B cell (primary cell): ENCODE data around the gene PGAP6. TPM values are rescaled to one million over a fixed set of nuclear protein-coding genes. Genes with fewer than 3 reads are reported as not detected.

Source experiments
- ATAC-seq: fragments of 200-7000 bp; cut with Tn5 transposase; one replicate; pipeline ENCODE4 v1.10.0; 2021; ENCODE audit warnings: low read depth, mild to moderate bottlenecking, moderate number of reproducible peaks, moderate library complexity
- CTCF ChIA-PET: fragments of 350-600 bp; sonication (Branson Sonifier 250); formaldehyde crosslinking; loops from one replicate; lab custom pipeline; 2021; ENCODE audit warnings: antibody characterized with exemption, inconsistent platforms; lab: Charles Lee
- POLR2A ChIA-PET: fragments of 350-600 bp; sonication (Branson Sonifier 250); formaldehyde crosslinking; loops from one replicate; lab custom pipeline; 2021; ENCODE audit warnings: antibody characterized with exemption; lab: Charles Lee
- DNase-seq: peaks from one replicate; pipeline ENCODE4 v3.0.0; 2013
- H2AFZ ChIP-seq: 2 replicates; pipeline ENCODE4 v1.6.1; 2012; ENCODE audit warnings: mild to moderate bottlenecking, low read depth, low read length; ENCODE audit not compliant: insufficient read depth, poor library complexity, severe bottlenecking
- H3K27ac ChIP-seq, 2 donors: 1 replicate in 1 of 2; 2 replicates in 1 of 2; pipeline ENCODE4 v1.5.1; 2012 to 2013; ENCODE audit warnings: low read length in 2 of 2, mild to moderate bottlenecking in 2 of 2, moderate library complexity in 1 of 2
- H3K27me3 ChIP-seq, 4 experiments: fragments of 200-600 bp in 1 of 4; sonication (generic) in 1 of 4; replicated peaks in 1 of 4; 1 replicate in 2 of 4; 2 replicates in 2 of 4; pipeline versions ENCODE4 v1.6.1 to v1.7.0; 2013 to 2016; ENCODE audit warnings: low read length in 3 of 4, mild to moderate bottlenecking in 2 of 4, mixed read lengths in 1 of 4, moderate library complexity in 1 of 4; ENCODE audit not compliant: insufficient read depth in 4 of 4, control insufficient read depth in 3 of 4; ENCODE audit errors: control extremely low read depth in 1 of 4
- H3K36me3 ChIP-seq, 2 experiments: replicated peaks in 1 of 2; 1 replicate in 1 of 2; 2 replicates in 1 of 2; pipeline versions ENCODE4 v1.6.1 to v1.7.1; 2013; ENCODE audit warnings: low read length in 1 of 2; ENCODE audit not compliant: insufficient read depth in 2 of 2, control insufficient read depth in 1 of 2; ENCODE audit errors: control extremely low read depth in 1 of 2, extremely low read depth in 1 of 2
- H3K4me1 ChIP-seq, 2 donors: fragments of 200-600 bp in 1 of 2; sonication (generic) in 1 of 2; 1 replicate in 1 of 2; 2 replicates in 1 of 2; pipeline versions ENCODE4 v1.5.1 to v1.6.1; 2013 to 2017; ENCODE audit warnings: low read length in 2 of 2; ENCODE audit not compliant: control insufficient read depth in 2 of 2, insufficient read depth in 2 of 2
- H3K4me2 ChIP-seq: replicated peaks from 2 replicates; pipeline ENCODE3; 2012; ENCODE audit warnings: mild to moderate bottlenecking, low read depth, low read length; ENCODE audit not compliant: poor library complexity, severe bottlenecking
- H3K4me3 ChIP-seq, 5 experiments: fragments of 200-600 bp in 1 of 5; sonication (generic) in 1 of 5; 1 replicate in 3 of 5; 2 replicates in 2 of 5; pipeline versions ENCODE4 v1.5.1 to v1.7.0; 2011 to 2016; ENCODE audit warnings: low read length in 4 of 5, mild to moderate bottlenecking in 4 of 5, low read depth in 2 of 5, control low read depth in 1 of 5, moderate library complexity in 1 of 5; ENCODE audit not compliant: insufficient read depth in 1 of 5; ENCODE audit errors: control extremely low read depth in 1 of 5, extremely low read depth in 1 of 5
- H3K79me2 ChIP-seq: fragments of 200-600 bp; sonication (generic); one replicate; pipeline ENCODE4 v1.6.0; 2016; ENCODE audit warnings: low read length; ENCODE audit not compliant: control insufficient read depth, insufficient read depth
- H3K9ac ChIP-seq: fragments of 200-600 bp; sonication (generic); 2 replicates; pipeline ENCODE4 v1.6.1; 2017; ENCODE audit warnings: mild to moderate bottlenecking, low read length, moderate library complexity
- H3K9me3 ChIP-seq, 3 donors: one replicate each; pipeline versions ENCODE4 v1.6.1 to v1.7.1; 2013; ENCODE audit warnings: low read length in 2 of 3; ENCODE audit not compliant: control insufficient read depth in 2 of 3, insufficient read depth in 1 of 3; ENCODE audit errors: control extremely low read depth in 1 of 3
- H4K20me1 ChIP-seq: 2 replicates; pipeline ENCODE4 v1.6.0; 2012; ENCODE audit warnings: mild to moderate bottlenecking, low read length; ENCODE audit not compliant: insufficient read depth, control insufficient read depth, poor library complexity, severe bottlenecking
- H3K27ac Mint-ChIP-seq: one replicate; pipeline ENCODE4 v1.8.0; 2021; ENCODE audit warnings: mixed read lengths
- H3K27me3 Mint-ChIP-seq: one replicate; pipeline ENCODE4 v1.8.0; 2021; ENCODE audit warnings: mixed read lengths
- H3K4me1 Mint-ChIP-seq: one replicate; pipeline ENCODE4 v1.8.0; 2021; ENCODE audit warnings: mixed read lengths
- H3K4me3 Mint-ChIP-seq: one replicate; pipeline ENCODE4 v1.8.0; 2021; ENCODE audit warnings: mixed read lengths
- H3K9me3 Mint-ChIP-seq: one replicate; pipeline ENCODE4 v1.8.0; 2022; ENCODE audit warnings: mixed read lengths; ENCODE audit not compliant: insufficient read depth
- EZH2 ChIP-seq: IDR thresholded peaks from 2 replicates; pipeline ENCODE4 v1.6.1; 2012; ENCODE audit warnings: borderline replicate concordance, low read depth, mild to moderate bottlenecking, moderate library complexity, low read length; ENCODE audit not compliant: insufficient read depth, poor library complexity, severe bottlenecking
- WGBS: methylation state at CpG from one replicate; pipeline ENCODE4 v1.1.5; 2013; ENCODE audit warnings: missing lambda C conversion rate; ENCODE audit not compliant: insufficient coverage; 5-methylcytosine and 5-hydroxymethylcytosine counted together
- intact Hi-C: fragments of 100-400 bp; cut with micrococcal nuclease; formaldehyde crosslinking; loops from one replicate; pipeline ENCODE4 v1.10.0; 2022
- polyA plus RNA-seq: library from polyadenylated mRNA; depleted of rRNA; stranded (reverse); fragments of >200 nt; gene quantifications from 2 replicates; pipeline ENCODE4 v1.2.3, GENCODE V29; 2012
- total RNA-seq, 2 donors: library from RNA; stranded (reverse); fragments of 120-200 nt in 1 of 2; gene quantifications; 1 replicate in 1 of 2; 2 replicates in 1 of 2; pipeline versions ENCODE4 v1.2.3 to v1.2.4, GENCODE V29; 2013 to 2022
- TF ChIP-seq, protein P1 (sequence below): fragments of 200-600 bp; IDR thresholded peaks from one replicate; pipeline ENCODE4 v1.8.0; 2022; ENCODE audit warnings: antibody characterized with exemption, mild to moderate bottlenecking

Gene PGAP6
- total and polyA plus RNA-seq, 2 donors (not counting 1 experiment from before 2014, with no cell fraction given) = 47.4 to 158 TPM

DNA sequence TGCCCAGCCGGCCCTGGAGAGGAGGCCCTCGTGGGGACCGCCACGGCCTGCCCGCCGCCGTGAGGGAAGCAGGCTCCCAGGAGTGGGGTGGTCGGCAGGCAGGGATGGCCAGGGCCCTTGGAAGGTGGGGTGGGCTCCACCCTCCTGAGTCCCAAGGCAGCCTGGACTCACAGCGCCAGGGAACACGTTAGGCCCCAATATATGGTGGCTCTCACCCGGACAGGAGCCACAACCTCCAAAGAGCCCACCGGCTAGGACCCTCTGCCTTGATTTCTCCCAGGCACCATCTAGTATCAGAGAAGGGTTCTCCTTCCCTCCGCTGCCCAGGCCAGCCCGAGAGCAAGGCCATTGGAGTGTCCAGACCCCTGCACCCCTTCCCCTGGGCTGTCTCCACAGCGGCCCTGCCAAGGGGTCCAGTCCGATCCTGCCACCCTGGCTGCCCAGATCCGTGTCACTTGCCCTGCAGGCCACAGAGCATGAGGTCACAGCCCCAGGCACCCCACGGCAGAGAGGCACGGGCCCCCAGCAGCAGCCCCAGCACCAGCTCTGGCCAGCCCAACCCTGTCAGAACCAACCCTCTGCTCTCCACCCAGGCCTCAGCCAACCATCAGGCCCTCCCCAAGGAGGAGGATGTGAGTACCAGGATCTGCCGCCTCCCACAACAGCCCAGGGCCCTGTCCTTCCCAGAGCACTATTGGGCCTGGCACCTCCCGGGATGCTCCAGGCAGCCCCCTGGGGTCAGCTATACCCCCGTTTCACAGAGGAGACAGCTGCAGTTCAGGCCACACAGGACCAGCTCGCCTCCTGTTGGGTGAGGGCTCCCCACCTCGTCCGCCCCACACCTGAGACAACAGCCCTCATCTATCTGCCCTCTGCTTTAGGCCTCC is 28.1 kb downstream of the PGAP6 start:
- intact Hi-C loops = loop anchor here (1.0 to 2.0 kb wide), 6 partner anchors 17 to 173 kb away; partner anchors contain the start of genes CAPN15, DECR2, LUC7L and MRPL28
- H3K9ac ChIP-seq = peak overlapping the region; percentile 46
- peak overlapping the region; percentile 37 for H3K27ac Mint-ChIP-seq
- no peaks in the 10 kb centered on the region for H3K36me3 ChIP-seq
- peak overlapping the region; percentile 45 for H3K4me3 Mint-ChIP-seq
- TF ChIP-seq, protein P1, sequence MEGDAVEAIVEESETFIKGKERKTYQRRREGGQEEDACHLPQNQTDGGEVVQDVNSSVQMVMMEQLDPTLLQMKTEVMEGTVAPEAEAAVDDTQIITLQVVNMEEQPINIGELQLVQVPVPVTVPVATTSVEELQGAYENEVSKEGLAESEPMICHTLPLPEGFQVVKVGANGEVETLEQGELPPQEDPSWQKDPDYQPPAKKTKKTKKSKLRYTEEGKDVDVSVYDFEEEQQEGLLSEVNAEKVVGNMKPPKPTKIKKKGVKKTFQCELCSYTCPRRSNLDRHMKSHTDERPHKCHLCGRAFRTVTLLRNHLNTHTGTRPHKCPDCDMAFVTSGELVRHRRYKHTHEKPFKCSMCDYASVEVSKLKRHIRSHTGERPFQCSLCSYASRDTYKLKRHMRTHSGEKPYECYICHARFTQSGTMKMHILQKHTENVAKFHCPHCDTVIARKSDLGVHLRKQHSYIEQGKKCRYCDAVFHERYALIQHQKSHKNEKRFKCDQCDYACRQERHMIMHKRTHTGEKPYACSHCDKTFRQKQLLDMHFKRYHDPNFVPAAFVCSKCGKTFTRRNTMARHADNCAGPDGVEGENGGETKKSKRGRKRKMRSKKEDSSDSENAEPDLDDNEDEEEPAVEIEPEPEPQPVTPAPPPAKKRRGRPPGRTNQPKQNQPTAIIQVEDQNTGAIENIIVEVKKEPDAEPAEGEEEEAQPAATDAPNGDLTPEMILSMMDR = no peak
- TF ChIP-seq EZH2 = no peak
- no peaks in the 10 kb centered on the region for H3K27me3 ChIP-seq
- H3K9me3 Mint-ChIP-seq = no peaks in the 10 kb centered on the region
- ChIA-PET CTCF (interaction anchor here (1.0 to 1.1 kb wide), 4 partner anchors 48 to 288 kb away, joined by 3 to 4 read pairs (median 3); partner anchors contain the start of genes DECR2 and FAM234A), POLR2A (interaction anchor here (0.6 to 2.8 kb wide), 8 partner anchors 8 to 286 kb away, joined by 3 to 20 read pairs (median 3); partner anchors contain the start of genes DECR2, FAM234A and MRPL28)
- peak overlapping the region; percentile 59 for H2AFZ ChIP-seq
- H3K4me3 ChIP-seq = peak overlapping the region in 4 of 5 experiments; percentile 41 to 57 (median 46)
- H4K20me1 ChIP-seq = peaks cover 38% of the 10 kb centered on the region
- H3K27ac ChIP-seq = peak overlapping the region; percentile 26 to 38
- peak overlapping the region; percentile 77 for H3K4me2 ChIP-seq
- peaks cover 26% of the 10 kb centered on the region for H3K79me2 ChIP-seq
- peaks cover 14 to 24% of the 10 kb centered on the region in 2 donors for H3K4me1 ChIP-seq
- peaks cover 0 to 4% (median 0%) of the 10 kb centered on the region in 3 donors for H3K9me3 ChIP-seq
- H3K4me1 Mint-ChIP-seq = peaks cover 24% of the 10 kb centered on the region
- 93% methylated on average over 16 of the region's 25 CpGs for WGBS
- H3K27me3 Mint-ChIP-seq = no peaks in the 10 kb centered on the region
- ATAC-seq (no peak), DNase-seq (peak; percentile 46)
